Iris pigment epithelial cell (primary cell): ENCODE results near the gene RAB40A.
A peak's percentile ranks its signal among the peaks of the same experiment; 100 is the strongest.
"Not testable (repeated sequence)": the region's sequence is repeated elsewhere in the genome, so short reads cannot be mapped to it uniquely, and the experiment has no call there.

Experiments
- DNase-seq: peaks from one replicate; pipeline ENCODE4 v3.0.0-alpha.2; 2011; ENCODE audit warnings: low read depth

RAB40A gene

DNA sequence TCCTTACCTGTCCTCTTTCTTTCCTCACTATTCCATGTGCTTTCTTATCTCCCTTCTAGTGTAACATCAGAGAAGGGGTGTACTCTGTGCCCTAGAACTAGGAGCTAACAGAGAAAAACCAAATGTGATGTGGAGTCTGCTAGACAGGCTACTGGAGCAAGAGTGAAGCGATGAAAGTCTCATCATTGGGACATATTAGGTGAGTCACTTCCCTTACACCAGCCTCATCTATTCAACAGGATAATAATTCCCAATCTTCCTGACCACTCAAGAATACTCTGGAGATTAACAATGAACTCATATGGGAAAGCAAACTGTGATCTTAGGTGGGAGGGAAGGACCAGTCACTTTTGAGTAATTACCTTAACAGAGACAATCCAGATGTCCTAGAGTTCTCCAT is 58.1 kb downstream of the RAB40A start:
- no peak for DNase-seq

DNA sequence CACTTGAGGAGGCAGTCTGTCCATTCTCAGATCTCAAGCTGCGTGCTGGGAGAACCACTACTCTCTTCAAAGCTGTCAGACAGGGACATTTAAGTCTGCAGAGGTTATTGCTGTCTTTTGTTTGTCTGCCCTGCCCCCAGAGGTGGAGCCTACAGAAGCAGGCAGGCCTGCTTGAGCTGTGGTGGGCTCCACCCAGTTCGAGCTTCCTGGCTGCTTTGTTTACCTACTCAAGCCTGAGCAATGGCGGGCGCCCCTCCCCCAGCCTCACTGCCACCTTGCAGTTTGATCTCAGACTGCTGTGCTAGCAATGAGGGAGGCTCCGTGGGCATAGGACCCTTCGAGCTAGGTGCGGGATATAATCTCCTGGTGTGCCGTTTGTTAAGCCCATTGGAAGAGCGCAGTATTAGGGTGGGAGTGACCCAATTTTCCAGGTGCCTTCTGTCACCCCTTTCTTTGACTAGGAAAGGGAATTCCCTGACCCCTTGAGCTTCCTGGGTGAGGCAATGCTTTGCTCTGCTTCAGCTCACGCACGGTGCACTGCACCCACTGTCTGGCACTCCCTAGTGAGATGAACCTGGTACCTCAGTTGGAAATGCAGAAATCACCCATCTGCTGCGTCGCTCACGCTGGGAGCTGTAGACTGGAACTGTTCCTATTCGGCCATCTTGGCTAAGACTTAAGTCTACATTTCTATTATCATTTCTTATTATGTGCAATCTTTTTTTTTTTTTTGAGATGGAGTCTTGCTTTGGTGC is 59.1 kb downstream of the RAB40A start:
- DNase-seq = not testable (repeated sequence)

DNA sequence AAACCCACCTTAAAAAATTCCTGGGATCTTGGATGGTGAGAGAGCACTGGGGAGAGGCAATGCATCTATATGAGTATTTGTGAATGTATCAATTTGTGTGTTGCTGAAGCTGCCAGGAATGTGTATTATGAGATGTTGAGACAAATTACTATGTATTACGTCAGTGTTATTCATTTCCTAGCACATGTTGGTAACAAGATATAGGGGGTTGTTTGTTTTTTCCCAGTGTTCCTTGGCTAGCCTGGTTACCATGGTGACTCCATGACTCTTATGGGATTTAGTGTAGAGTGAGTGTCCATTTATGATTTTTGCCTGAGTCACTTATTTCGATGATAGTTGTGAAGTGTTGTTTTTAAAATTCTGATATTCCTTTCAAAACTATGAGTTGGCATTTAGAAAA is 65.6 kb downstream of the RAB40A start:
- peak; percentile 93 for DNase-seq
